ENCODE data around the gene MYOCOS. TPM values are rescaled to one million over a fixed set of nuclear protein-coding genes. Genes with fewer than 3 reads are reported as not detected.

Gene MYOCOS
- polyA plus RNA-seq, 1 experiment = not detected

DNA sequence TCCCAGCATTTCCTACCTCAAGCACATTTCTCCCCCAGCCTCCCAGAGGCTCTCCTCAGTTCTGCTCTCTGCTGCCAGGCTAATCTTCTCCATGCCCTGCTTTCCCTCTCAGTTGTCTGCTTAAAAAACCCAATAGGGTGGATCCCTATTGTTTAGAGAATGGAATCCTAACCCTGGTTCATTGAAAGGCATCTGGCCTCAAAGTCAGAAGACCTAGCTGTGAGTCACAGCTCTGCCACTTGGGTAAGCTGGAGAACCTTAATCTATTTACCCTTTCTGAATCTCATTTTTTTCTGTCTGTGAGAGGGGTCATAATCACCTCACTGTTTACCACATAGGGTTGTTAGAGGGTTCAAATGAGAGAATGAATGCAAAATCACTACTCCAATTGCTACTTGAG is 42.9 kb downstream of the MYOCOS start:
- TF ChIP-seq, protein P1, sequence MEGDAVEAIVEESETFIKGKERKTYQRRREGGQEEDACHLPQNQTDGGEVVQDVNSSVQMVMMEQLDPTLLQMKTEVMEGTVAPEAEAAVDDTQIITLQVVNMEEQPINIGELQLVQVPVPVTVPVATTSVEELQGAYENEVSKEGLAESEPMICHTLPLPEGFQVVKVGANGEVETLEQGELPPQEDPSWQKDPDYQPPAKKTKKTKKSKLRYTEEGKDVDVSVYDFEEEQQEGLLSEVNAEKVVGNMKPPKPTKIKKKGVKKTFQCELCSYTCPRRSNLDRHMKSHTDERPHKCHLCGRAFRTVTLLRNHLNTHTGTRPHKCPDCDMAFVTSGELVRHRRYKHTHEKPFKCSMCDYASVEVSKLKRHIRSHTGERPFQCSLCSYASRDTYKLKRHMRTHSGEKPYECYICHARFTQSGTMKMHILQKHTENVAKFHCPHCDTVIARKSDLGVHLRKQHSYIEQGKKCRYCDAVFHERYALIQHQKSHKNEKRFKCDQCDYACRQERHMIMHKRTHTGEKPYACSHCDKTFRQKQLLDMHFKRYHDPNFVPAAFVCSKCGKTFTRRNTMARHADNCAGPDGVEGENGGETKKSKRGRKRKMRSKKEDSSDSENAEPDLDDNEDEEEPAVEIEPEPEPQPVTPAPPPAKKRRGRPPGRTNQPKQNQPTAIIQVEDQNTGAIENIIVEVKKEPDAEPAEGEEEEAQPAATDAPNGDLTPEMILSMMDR (IDR thresholded peaks at IDR 0.05; ENCODE audit: low read depth, low read length) = no peak
- H3K9me3 ChIP-seq (ENCODE audit: control insufficient read depth, insufficient read depth, low read length) = no peaks in the 10 kb centered on the region
- no peak for DNase-seq (ENCODE audit: low read depth, low spot score)
- peaks cover 2% of the 10 kb centered on the region for H3K27me3 ChIP-seq (ENCODE audit: control insufficient read depth, insufficient read depth, low read length)
- no peak overlapping the region for H3K27ac ChIP-seq (ENCODE audit: low read depth, low read length)
- no peak overlapping the region for H3K4me3 ChIP-seq (ENCODE audit: low read depth, low read length)
- CTCF ChIA-PET = interaction anchor here (0.6 to 1.0 kb wide), 2 partner anchors 10 to 20 kb away, joined by 3 read pairs; no protein-coding TSS in a partner anchor
- POLR2A ChIA-PET = no interaction called here

DNA sequence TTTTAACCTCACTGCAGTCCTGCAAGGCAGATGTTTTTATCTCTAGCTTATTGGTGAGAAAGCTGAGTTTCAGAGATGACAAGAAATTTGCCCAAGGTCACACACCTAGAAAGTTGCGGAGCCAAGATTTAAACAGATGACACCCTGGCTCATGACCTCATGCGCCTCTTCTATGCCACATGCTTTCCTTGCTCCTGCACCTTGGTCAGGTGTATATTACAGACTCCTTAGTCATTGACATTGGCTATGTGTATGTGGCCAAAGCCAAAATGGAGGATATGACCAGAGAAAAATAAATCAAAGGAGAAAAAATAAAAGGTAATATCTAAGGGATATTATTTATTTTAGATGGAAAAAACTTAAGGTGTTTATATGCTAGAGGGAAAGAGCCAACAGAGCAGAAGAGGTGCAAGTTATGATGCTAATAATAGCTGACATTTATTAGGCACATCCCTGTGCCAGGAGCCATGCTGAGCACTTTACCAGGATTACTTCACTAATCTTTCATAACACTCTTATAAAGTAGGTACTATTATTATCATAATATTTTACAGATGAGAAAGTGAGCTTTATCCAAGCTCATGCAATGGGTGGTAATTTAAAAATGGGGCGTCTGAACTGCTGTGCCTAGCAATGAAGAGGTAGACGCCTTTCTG is 44.2 kb downstream of the MYOCOS start:
- TF ChIP-seq, protein P1 (IDR thresholded peaks at IDR 0.05; ENCODE audit: low read depth, low read length) = no peak
- POLR2A ChIA-PET = no interaction called here

DNA sequence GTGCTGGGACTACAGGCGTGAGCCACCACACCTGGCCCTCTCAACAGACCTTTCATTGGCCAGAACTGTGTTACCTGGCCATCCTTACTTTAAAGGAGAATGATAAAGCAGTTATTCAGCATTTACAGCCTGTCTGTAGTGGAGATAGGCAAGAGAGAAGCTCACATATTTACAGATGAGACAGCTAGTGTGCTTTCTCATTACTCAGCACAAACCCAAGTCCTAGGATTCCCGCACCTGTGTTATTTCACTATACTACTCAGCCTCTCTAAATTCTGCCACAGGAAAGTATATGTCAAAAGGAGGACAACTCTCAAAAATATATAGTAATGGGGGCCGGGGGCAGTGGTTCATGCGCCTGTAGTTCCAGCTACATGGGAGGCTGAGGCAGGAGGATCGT is 46.3 kb downstream of the MYOCOS start:
- peaks cover 2% of the 10 kb centered on the region for H3K27me3 ChIP-seq (ENCODE audit: control insufficient read depth, insufficient read depth, low read length)
- no peak overlapping the region for H3K27ac ChIP-seq (ENCODE audit: low read depth, low read length)
- TF ChIP-seq, protein P1 (IDR thresholded peaks at IDR 0.05; ENCODE audit: low read depth, low read length) = no peak
- DNase-seq (ENCODE audit: low read depth, low spot score) = no peak
- ChIA-PET CTCF (interaction anchor here (0.6 to 3.0 kb wide), 2 partner anchors 23 to 70 kb away, joined by 3 to 16 read pairs; no protein-coding TSS in a partner anchor), POLR2A (no interaction called here)
- H3K9me3 ChIP-seq (ENCODE audit: control insufficient read depth, insufficient read depth, low read length) = no peaks in the 10 kb centered on the region
- H3K4me3 ChIP-seq (ENCODE audit: low read depth, low read length) = no peak overlapping the region

More for the DNA sequence above, 44.2 kb downstream of the MYOCOS start:
- CTCF ChIA-PET = interaction anchor here (0.5 to 1.3 kb wide), 2 partner anchors 11 to 80 kb away, joined by 3 to 5 read pairs; no protein-coding TSS in a partner anchor
- Histone ChIP-seq H3K9me3 (ENCODE audit: control insufficient read depth, insufficient read depth, low read length) (no peaks in the 10 kb centered on the region), H3K27ac (ENCODE audit: low read depth, low read length) (no peak overlapping the region), H3K4me3 (ENCODE audit: low read depth, low read length) (no peak overlapping the region), H3K27me3 (ENCODE audit: control insufficient read depth, insufficient read depth, low read length) (peaks cover 2% of the 10 kb centered on the region)
- no peak for DNase-seq (ENCODE audit: low read depth, low spot score)

DNA sequence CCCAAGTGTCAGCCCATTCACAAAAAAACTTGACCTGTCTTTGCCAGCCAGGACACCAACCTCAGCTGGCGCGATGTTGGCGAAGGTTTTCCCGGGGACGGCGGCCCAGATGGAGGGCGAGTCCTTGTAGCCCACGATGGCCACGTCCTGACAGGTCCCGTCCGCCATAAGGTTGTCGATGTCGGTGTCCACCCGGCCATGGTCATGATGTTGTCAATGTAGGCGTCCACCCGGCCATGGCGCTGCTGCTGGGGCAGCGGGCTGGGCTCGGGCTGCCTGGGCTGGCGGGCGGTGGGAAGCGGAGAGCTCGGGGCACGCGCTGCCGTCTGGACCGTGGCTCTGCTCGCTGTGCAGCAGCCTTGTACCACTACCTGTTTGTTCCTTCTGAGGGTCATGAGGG is 48.7 kb downstream of the MYOCOS start:
- POLR2A ChIA-PET = no interaction called here
- no peaks in the 10 kb centered on the region for H3K9me3 ChIP-seq (ENCODE audit: control insufficient read depth, insufficient read depth, low read length)
- TF ChIP-seq, protein P1 (IDR thresholded peaks at IDR 0.05; ENCODE audit: low read depth, low read length) = no peak
- H3K4me3 ChIP-seq (ENCODE audit: low read depth, low read length) = no peak overlapping the region
- DNase-seq (ENCODE audit: low read depth, low spot score) = no peak
- no peak overlapping the region for H3K27ac ChIP-seq (ENCODE audit: low read depth, low read length)
- CTCF ChIA-PET = no interaction called here
- H3K27me3 ChIP-seq (ENCODE audit: control insufficient read depth, insufficient read depth, low read length) = no peaks in the 10 kb centered on the region

Measured in AG04450 (cell line).